SK-N-SH (cell line): ENCODE results near the gene MGAT4A. TPM values are rescaled to one million over a fixed set of nuclear protein-coding genes. Genes with fewer than 3 reads are reported as not detected.

Experiments used
- CTCF ChIA-PET: fragments of 300-600, 350-600 bp; formaldehyde crosslinking; extraction: SDS; loops from one replicate; lab custom pipeline; 2021; lab: Yijun Ruan, JAX
- POLR2A ChIA-PET: fragments of 350-600 bp; sonication (Branson Sonifier 250); formaldehyde crosslinking; extraction: SDS; loops from one replicate; lab custom pipeline; 2020; ENCODE audit warnings: antibody characterized with exemption, inconsistent platforms; lab: Yijun Ruan, JAX
- DNase-seq: peaks from one replicate; pipeline ENCODE4 v3.0.0; 2012
- H2AFZ ChIP-seq: fragments of 200-600 bp; sonication (generic); 2 replicates; pipeline ENCODE4 v1.8.1; 2016; ENCODE audit warnings: antibody characterized with exemption, mild to moderate bottlenecking, low read depth
- H3F3A ChIP-seq: fragments of 200-600 bp; sonication (generic); replicated peaks from 2 replicates; pipeline ENCODE3; 2016; ENCODE audit warnings: antibody characterized with exemption, mild to moderate bottlenecking; ENCODE audit not compliant: insufficient read depth
- H3K27ac ChIP-seq, 2 experiments: fragments of 200-500 bp in 1 of 2; fragments of 200-600 bp in 1 of 2; sonication (Bioruptor generic) in 1 of 2; sonication (generic), shearing (Covaris generic) in 1 of 2; 2 replicates each; pipeline versions ENCODE4 v1.5.1 to v1.6.1; 2014 to 2016; ENCODE audit warnings: low read depth in 2 of 2, inconsistent platforms in 1 of 2, low read length in 1 of 2, mild to moderate bottlenecking in 1 of 2, mixed read lengths in 1 of 2
- H3K27me3 ChIP-seq: fragments of 200-600 bp; sonication (generic), shearing (Covaris generic); 2 replicates; pipeline ENCODE4 v1.6.1; 2016; ENCODE audit warnings: mixed run types; ENCODE audit not compliant: insufficient read depth
- H3K36me3 ChIP-seq, 2 experiments: fragments of 200-500 bp in 1 of 2; fragments of 200-600 bp in 1 of 2; sonication (Bioruptor generic) in 1 of 2; sonication (generic) in 1 of 2; replicated peaks in 1 of 2; 2 replicates each; pipeline versions ENCODE3 to v1.5.1; 2014 to 2016; ENCODE audit warnings: low read length in 1 of 2, mild to moderate bottlenecking in 1 of 2; ENCODE audit not compliant: insufficient read depth in 2 of 2, control insufficient read depth in 1 of 2
- H3K4me1 ChIP-seq, 2 experiments: fragments of 200-500 bp in 1 of 2; fragments of 200-600 bp in 1 of 2; sonication (Bioruptor generic) in 1 of 2; sonication (generic), shearing (Covaris generic) in 1 of 2; 2 replicates each; pipeline versions ENCODE4 v1.5.1 to v1.6.1; 2014 to 2016; ENCODE audit warnings: low read depth in 1 of 2, low read length in 1 of 2, mixed run types in 1 of 2; ENCODE audit not compliant: insufficient read depth in 2 of 2, control insufficient read depth in 1 of 2
- H3K4me2 ChIP-seq: fragments of 200-600 bp; sonication (generic), shearing (Covaris generic); 2 replicates; pipeline ENCODE4 v1.6.1; 2017; ENCODE audit warnings: mixed run types
- H3K4me3 ChIP-seq, 2 experiments: fragments of 200-500 bp in 1 of 2; fragments of 200-600 bp in 1 of 2; sonication (Bioruptor generic) in 1 of 2; sonication (generic), shearing (Covaris generic) in 1 of 2; 2 replicates each; pipeline versions ENCODE4 v1.5.1 to v1.8.1; 2014 to 2016; ENCODE audit warnings: low read depth in 2 of 2, inconsistent platforms in 1 of 2, low read length in 1 of 2, mild to moderate bottlenecking in 1 of 2, mixed read lengths in 1 of 2, moderate library complexity in 1 of 2
- H3K79me2 ChIP-seq: fragments of 200-600 bp; sonication (generic); 2 replicates; pipeline ENCODE4 v1.8.1; 2017; ENCODE audit warnings: mild to moderate bottlenecking; ENCODE audit not compliant: insufficient read depth
- H3K9ac ChIP-seq: fragments of 200-600 bp; sonication (generic); 2 replicates; pipeline ENCODE4 v1.6.1; 2017; ENCODE audit warnings: mixed run types
- H3K9me2 ChIP-seq: fragments of 200-600 bp; sonication (generic); 2 replicates; pipeline ENCODE4 v1.6.1; 2017; ENCODE audit warnings: mixed run types
- H3K9me3 ChIP-seq: fragments of 200-600 bp; sonication (generic); 2 replicates; pipeline ENCODE4 v1.6.1; 2017; ENCODE audit warnings: mixed run types, mild to moderate bottlenecking, moderate library complexity
- H4K20me1 ChIP-seq: fragments of 200-600 bp; sonication (generic); 2 replicates; pipeline ENCODE4 v1.6.1; 2017; ENCODE audit warnings: mild to moderate bottlenecking, mixed run types; ENCODE audit not compliant: insufficient read depth
- CHD2 ChIP-seq: fragments of 150-350 bp; IDR thresholded peaks from 2 replicates; pipeline ENCODE4 v1.6.1; 2018; ENCODE audit warnings: low read length; ENCODE audit not compliant: partially characterized antibody
- ELF1 ChIP-seq: IDR thresholded peaks from 2 replicates; pipeline ENCODE4 v1.4.0; 2012
- FOSL2 ChIP-seq: IDR thresholded peaks from 2 replicates; pipeline ENCODE4 v1.4.0; 2012; ENCODE audit warnings: low read depth, mild to moderate bottlenecking, moderate library complexity, borderline replicate concordance
- FOXJ3 ChIP-seq: sonication (generic); formaldehyde crosslinking; IDR thresholded peaks from 2 replicates; pipeline ENCODE4 v1.5.1; 2020; ENCODE audit warnings: mild to moderate bottlenecking, missing genetic modification reagents
- GATA2 ChIP-seq: sonication (generic); formaldehyde crosslinking; IDR thresholded peaks from 2 replicates; pipeline ENCODE4 v1.5.0; 2020; ENCODE audit warnings: mild to moderate bottlenecking, missing genetic modification reagents
- MEF2A ChIP-seq: IDR thresholded peaks from 2 replicates; pipeline ENCODE4 v1.4.0; 2012; ENCODE audit warnings: low read depth, borderline replicate concordance
- NFIC ChIP-seq: IDR thresholded peaks from 2 replicates; pipeline ENCODE4 v1.4.0; 2012; ENCODE audit warnings: borderline replicate concordance
- RCOR1 ChIP-seq: fragments of 150-350 bp; IDR thresholded peaks from 2 replicates; pipeline ENCODE4 v1.6.1; 2017; ENCODE audit warnings: antibody characterized with exemption, low read length
- RFX5 ChIP-seq: IDR thresholded peaks from 2 replicates; pipeline ENCODE4 v1.6.1; 2012; ENCODE audit warnings: mild to moderate bottlenecking, improper control_type of control experiment, low read length
- SIN3A ChIP-seq: IDR thresholded peaks from 2 replicates; pipeline ENCODE4 v1.6.1; 2012; ENCODE audit warnings: low read depth, mild to moderate bottlenecking, low read length, moderate library complexity, borderline replicate concordance
- SMC3 ChIP-seq: IDR thresholded peaks from 2 replicates; pipeline ENCODE4 v1.6.1; 2012; ENCODE audit warnings: low read depth, low read length, improper control_type of control experiment
- TAF1 ChIP-seq: IDR thresholded peaks from 2 replicates; pipeline ENCODE4 v1.6.1; 2012; ENCODE audit warnings: low read depth, mild to moderate bottlenecking, low read length, moderate library complexity, borderline replicate concordance
- WGBS: methylation state at CpG from one replicate; pipeline ENCODE4 v1.1.6; 2017; ENCODE audit warnings: low lambda C conversion rate; 5-methylcytosine and 5-hydroxymethylcytosine counted together
- polyA plus RNA-seq, 3 experiments: library from polyadenylated mRNA; depleted of rRNA; stranded (reverse); fragments of >200 nt; gene quantifications; 2 replicates each; pipeline ENCODE4 v1.2.3, GENCODE V29; 2012
- TF ChIP-seq, protein P1 (sequence below): fragments of 150-350 bp; IDR thresholded peaks from 2 replicates; pipeline ENCODE4 v1.6.1; 2016; ENCODE audit warnings: mild to moderate bottlenecking, low read depth, low read length
- TF ChIP-seq, protein P2 (sequence below): IDR thresholded peaks from 2 replicates; pipeline ENCODE4 v1.4.0; 2012; ENCODE audit warnings: low read depth, borderline replicate concordance
- TF ChIP-seq, protein P3 (sequence below): IDR thresholded peaks from 2 replicates; pipeline ENCODE4; 2012
- TF ChIP-seq, protein P4 (sequence below): IDR thresholded peaks from 2 replicates; pipeline ENCODE4 v1.4.0; 2012; ENCODE audit warnings: low read depth

MGAT4A gene
- polyA plus RNA-seq, 1 of the 3 experiments (the other 2 are of a cell fraction), result 0.07 TPM

GRCh38 chr2:98737848-98738247, 6.9 kb upstream of the MGAT4A start:
- WGBS, result 68% methylated on average over 4 of the region's 4 CpGs

DNA sequence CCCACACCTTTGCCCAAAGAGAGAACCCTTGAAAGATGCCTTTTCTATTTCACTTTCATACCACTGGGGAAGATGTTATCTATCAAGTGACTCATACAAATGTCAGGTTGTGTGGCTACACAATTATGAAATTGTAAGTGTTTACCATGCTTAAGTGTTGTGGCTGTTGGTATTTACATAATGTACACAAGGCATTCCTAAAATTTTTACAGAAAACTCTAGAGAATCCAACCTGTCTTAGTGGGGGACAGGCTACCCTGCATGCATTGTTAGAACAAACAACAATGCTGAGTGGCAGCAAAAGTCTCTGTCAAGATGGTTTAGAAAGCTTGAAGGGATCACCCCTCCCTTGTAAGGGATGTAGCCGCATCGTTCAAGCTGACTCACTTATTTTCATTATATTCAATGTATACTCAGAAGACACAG, 5.5 kb upstream of the MGAT4A start:
- Histone ChIP-seq H3K79me2 (no peaks in the 10 kb centered on the region), H3F3A (no peaks in the 10 kb centered on the region), H3K4me3 (no peak overlapping the region), H3K9me3 (no peaks in the 10 kb centered on the region), H3K9me2 (no peaks in the 10 kb centered on the region), H3K36me3 (no peaks in the 10 kb centered on the region), H3K4me2 (no peak overlapping the region), H3K4me1 (peaks cover 0 to 2% of the 10 kb centered on the region in 2 experiments; a peak in 1 of 4 replicates), H4K20me1 (no peaks in the 10 kb centered on the region), H3K27me3 (peaks cover 14% of the 10 kb centered on the region; the same call in 1 of the 2 replicates), H3K27ac (no peak overlapping the region), H3K9ac (no peak overlapping the region), H2AFZ (no peak overlapping the region)
- TF ChIP-seq RFX5 (no peak), RCOR1 (no peak), CHD2 (no peak), GATA2 (no peak)
- TF ChIP-seq, protein P1, sequence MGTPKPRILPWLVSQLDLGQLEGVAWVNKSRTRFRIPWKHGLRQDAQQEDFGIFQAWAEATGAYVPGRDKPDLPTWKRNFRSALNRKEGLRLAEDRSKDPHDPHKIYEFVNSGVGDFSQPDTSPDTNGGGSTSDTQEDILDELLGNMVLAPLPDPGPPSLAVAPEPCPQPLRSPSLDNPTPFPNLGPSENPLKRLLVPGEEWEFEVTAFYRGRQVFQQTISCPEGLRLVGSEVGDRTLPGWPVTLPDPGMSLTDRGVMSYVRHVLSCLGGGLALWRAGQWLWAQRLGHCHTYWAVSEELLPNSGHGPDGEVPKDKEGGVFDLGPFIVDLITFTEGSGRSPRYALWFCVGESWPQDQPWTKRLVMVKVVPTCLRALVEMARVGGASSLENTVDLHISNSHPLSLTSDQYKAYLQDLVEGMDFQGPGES, result no peak
- 20% methylated on average over 2 of the region's 2 CpGs for WGBS
- no peak for DNase-seq
- CTCF ChIA-PET, result no interaction called here
- POLR2A ChIA-PET, result no interaction called here

More at GRCh38 chr2:98737848-98738247, 6.9 kb upstream of the MGAT4A start:
- Histone ChIP-seq H3K27ac (no peak overlapping the region), H3K9me2 (no peaks in the 10 kb centered on the region), H3F3A (no peaks in the 10 kb centered on the region), H3K4me3 (no peak overlapping the region), H3K4me2 (no peak overlapping the region), H3K9ac (no peak overlapping the region), H3K36me3 (no peaks in the 10 kb centered on the region), H3K79me2 (no peaks in the 10 kb centered on the region), H4K20me1 (no peaks in the 10 kb centered on the region), H3K4me1 (no peaks in the 10 kb centered on the region; a peak in 1 of 4 replicates), H3K9me3 (no peaks in the 10 kb centered on the region), H3K27me3 (no peaks in the 10 kb centered on the region; the same call in 1 of the 2 replicates), H2AFZ (no peak overlapping the region)
- ChIA-PET POLR2A (no interaction called here), CTCF (no interaction called here)
- TF ChIP-seq RCOR1, result no peak
- TF ChIP-seq, protein P2, sequence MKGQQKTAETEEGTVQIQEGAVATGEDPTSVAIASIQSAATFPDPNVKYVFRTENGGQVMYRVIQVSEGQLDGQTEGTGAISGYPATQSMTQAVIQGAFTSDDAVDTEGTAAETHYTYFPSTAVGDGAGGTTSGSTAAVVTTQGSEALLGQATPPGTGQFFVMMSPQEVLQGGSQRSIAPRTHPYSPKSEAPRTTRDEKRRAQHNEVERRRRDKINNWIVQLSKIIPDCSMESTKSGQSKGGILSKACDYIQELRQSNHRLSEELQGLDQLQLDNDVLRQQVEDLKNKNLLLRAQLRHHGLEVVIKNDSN, result no peak
- TF ChIP-seq, protein P1, result no peak
- TF ChIP-seq, protein P3, sequence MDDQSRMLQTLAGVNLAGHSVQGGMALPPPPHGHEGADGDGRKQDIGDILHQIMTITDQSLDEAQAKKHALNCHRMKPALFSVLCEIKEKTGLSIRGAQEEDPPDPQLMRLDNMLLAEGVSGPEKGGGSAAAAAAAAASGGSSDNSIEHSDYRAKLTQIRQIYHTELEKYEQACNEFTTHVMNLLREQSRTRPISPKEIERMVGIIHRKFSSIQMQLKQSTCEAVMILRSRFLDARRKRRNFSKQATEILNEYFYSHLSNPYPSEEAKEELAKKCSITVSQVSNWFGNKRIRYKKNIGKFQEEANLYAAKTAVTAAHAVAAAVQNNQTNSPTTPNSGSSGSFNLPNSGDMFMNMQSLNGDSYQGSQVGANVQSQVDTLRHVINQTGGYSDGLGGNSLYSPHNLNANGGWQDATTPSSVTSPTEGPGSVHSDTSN, result no peak
- no peak for TF ChIP-seq NFIC
- no peak for TF ChIP-seq FOSL2
- no peak for TF ChIP-seq GATA2
- TF ChIP-seq SMC3, result no peak
- no peak for TF ChIP-seq RFX5
- TF ChIP-seq MEF2A, result no peak
- TF ChIP-seq SIN3A, result no peak
- TF ChIP-seq, protein P4, sequence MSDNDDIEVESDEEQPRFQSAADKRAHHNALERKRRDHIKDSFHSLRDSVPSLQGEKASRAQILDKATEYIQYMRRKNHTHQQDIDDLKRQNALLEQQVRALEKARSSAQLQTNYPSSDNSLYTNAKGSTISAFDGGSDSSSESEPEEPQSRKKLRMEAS, result no peak
- no peak for TF ChIP-seq FOXJ3 (CRISPR knock-in tag)
- no peak for TF ChIP-seq ELF1
- no peak for TF ChIP-seq TAF1
- no peak for DNase-seq
